GM23248 (cell line): Measurements from ENCODE around the gene HDAC7. TPM values are rescaled to one million over a fixed set of nuclear protein-coding genes. Genes with fewer than 3 reads are reported as not detected.

ENCODE experiments used
- DNase-seq: peaks from one replicate; pipeline ENCODE4 v3.0.0-alpha.2; 2015
- H2AFZ ChIP-seq: fragments of 200-600 bp; sonication (generic); 2 replicates; pipeline ENCODE4 v1.6.1; 2016; ENCODE audit warnings: antibody characterized with exemption
- H3F3A ChIP-seq: fragments of 200-600 bp; sonication (generic); 2 replicates; pipeline ENCODE4 v1.6.1; 2016; ENCODE audit warnings: mild to moderate bottlenecking, antibody characterized with exemption, mixed run types; ENCODE audit not compliant: insufficient read depth
- H3K27ac ChIP-seq: fragments of 200-600 bp; sonication (generic); 2 replicates; pipeline ENCODE4 v1.5.1; 2016; ENCODE audit warnings: mild to moderate bottlenecking
- H3K27me3 ChIP-seq: fragments of 200-600 bp; sonication (generic); replicated peaks from 2 replicates; pipeline ENCODE4 v1.6.1; 2016; ENCODE audit warnings: mild to moderate bottlenecking; ENCODE audit not compliant: insufficient read depth
- H3K36me3 ChIP-seq: fragments of 200-600 bp; sonication (generic); 2 replicates; pipeline ENCODE4 v1.6.1; 2016; ENCODE audit warnings: low read depth, mild to moderate bottlenecking
- H3K4me1 ChIP-seq: fragments of 200-600 bp; sonication (generic); 2 replicates; pipeline ENCODE4 v1.6.1; 2016; ENCODE audit warnings: mild to moderate bottlenecking; ENCODE audit not compliant: insufficient read depth
- H3K4me2 ChIP-seq: fragments of 200-600 bp; sonication (generic); one replicate; pipeline ENCODE4 v1.6.1; 2016; ENCODE audit warnings: mild to moderate bottlenecking; ENCODE audit not compliant: unreplicated experiment
- H3K4me3 ChIP-seq: fragments of 200-600 bp; sonication (generic); 2 replicates; pipeline ENCODE4 v1.5.1; 2016; ENCODE audit warnings: mild to moderate bottlenecking
- H3K79me2 ChIP-seq: fragments of 200-600 bp; sonication (generic); 2 replicates; pipeline ENCODE4 v1.6.1; 2016; ENCODE audit warnings: mild to moderate bottlenecking; ENCODE audit not compliant: insufficient read depth
- H3K9ac ChIP-seq: fragments of 200-600 bp; sonication (generic); 2 replicates; pipeline ENCODE4 v1.6.1; 2016; ENCODE audit warnings: mild to moderate bottlenecking
- H3K9me2 ChIP-seq: fragments of 200-600 bp; sonication (generic); 2 replicates; pipeline ENCODE4 v1.6.1; 2016; ENCODE audit warnings: mixed run types, mild to moderate bottlenecking, moderate library complexity; ENCODE audit not compliant: insufficient read depth
- H3K9me3 ChIP-seq: fragments of 200-600 bp; sonication (generic); one replicate; pipeline ENCODE4 v1.6.1; 2017; ENCODE audit warnings: low read depth
- H4K20me1 ChIP-seq: fragments of 200-600 bp; sonication (generic); 2 replicates; pipeline ENCODE4 v1.6.0; 2016; ENCODE audit not compliant: insufficient read depth
- EZH2 ChIP-seq: fragments of 200-600 bp; sonication (generic); IDR thresholded peaks from 2 replicates; pipeline ENCODE4 v1.6.1; 2018; ENCODE audit warnings: antibody characterized with exemption, mild to moderate bottlenecking; ENCODE audit not compliant: insufficient read depth, poor library complexity, severe bottlenecking
- EZH2phosphoT487 ChIP-seq: fragments of 200-600 bp; sonication (generic); IDR thresholded peaks from 2 replicates; pipeline ENCODE4 v1.6.1; 2018; ENCODE audit warnings: antibody characterized with exemption, moderate library complexity, mild to moderate bottlenecking, low read depth; ENCODE audit not compliant: insufficient read depth
- WGBS, 2 experiments: methylation state at CpG; one replicate each; pipeline ENCODE4 v1.1.6; 2015 to 2017; ENCODE audit warnings: low lambda C conversion rate in 2 of 2, low coverage in 1 of 2; ENCODE audit errors: missing lambda C conversion rate in 2 of 2; 5-methylcytosine and 5-hydroxymethylcytosine counted together
- in situ Hi-C: fragments of 300-500 bp; cut with MboI; formaldehyde crosslinking; loops from 2 replicates; pipeline ENCODE4 v1.15.0; 2020
- polyA plus RNA-seq: library from polyadenylated mRNA; unstranded; fragments of >200 nt; fragmentation: Nextera tagmentation; extraction: Ambion mirVana; gene quantifications from 2 replicates; pipeline ENCODE4 v1.2.1, GENCODE V29; 2016
- total RNA-seq: library from RNA; depleted of rRNA; stranded (reverse); fragments of >200 nt; shearing (Covaris generic); gene quantifications from 2 replicates; pipeline ENCODE4 v1.2.3, GENCODE V29; 2014

HDAC7 gene
- total and polyA plus RNA-seq, 2 experiments from 2014 or later, result 46.2 to 62.9 TPM

DNA sequence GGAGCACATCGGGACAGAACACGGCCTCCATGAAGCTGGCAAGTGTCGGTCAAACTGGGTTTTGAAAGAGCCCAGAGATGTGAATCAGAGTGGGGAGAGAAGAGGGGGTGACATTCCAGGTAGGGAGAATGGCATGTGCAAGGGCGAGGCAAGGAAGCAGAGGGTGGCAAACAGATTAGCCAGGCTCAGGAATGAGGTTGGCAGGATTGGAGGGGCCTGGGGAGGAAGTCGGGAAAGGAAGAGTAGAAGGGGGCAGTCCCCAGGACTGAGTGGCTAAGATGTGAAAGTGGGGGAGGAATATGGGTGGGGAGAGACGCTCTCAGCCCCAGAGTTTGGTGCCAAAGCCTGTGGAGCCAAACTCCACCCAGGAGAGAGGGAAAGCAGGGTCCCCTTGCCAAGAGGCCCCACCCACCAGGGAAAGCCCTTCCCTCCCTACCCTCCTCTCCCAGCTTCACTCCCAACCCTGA lies 5.5 kb upstream of the HDAC7 start:
- Histone ChIP-seq H3K27ac (peak overlapping the region; percentile 29), H4K20me1 (no peaks in the 10 kb centered on the region), H3K9ac (no peak overlapping the region), H3F3A (peaks cover 49% of the 10 kb centered on the region), H2AFZ (peak overlapping the region; percentile 40), H3K4me1 (peaks cover 84% of the 10 kb centered on the region), H3K4me3 (no peak overlapping the region), H3K79me2 (0 out of 2 replicates have a peak, but pooled peaks cover 3% of the 10 kb centered on the region), H3K9me2 (no peaks in the 10 kb centered on the region), H3K27me3 (no peaks in the 10 kb centered on the region), H3K4me2 (no peak overlapping the region), H3K9me3 (no peaks in the 10 kb centered on the region), H3K36me3 (no peaks in the 10 kb centered on the region)
- in situ Hi-C loops, result no loop called here
- no peak for DNase-seq
- no peak for TF ChIP-seq EZH2
- no peak for TF ChIP-seq EZH2phosphoT487
- WGBS, 2 experiments, result 26 to 28% methylated on average over 5 to 6 of the region's 6 CpGs

DNA sequence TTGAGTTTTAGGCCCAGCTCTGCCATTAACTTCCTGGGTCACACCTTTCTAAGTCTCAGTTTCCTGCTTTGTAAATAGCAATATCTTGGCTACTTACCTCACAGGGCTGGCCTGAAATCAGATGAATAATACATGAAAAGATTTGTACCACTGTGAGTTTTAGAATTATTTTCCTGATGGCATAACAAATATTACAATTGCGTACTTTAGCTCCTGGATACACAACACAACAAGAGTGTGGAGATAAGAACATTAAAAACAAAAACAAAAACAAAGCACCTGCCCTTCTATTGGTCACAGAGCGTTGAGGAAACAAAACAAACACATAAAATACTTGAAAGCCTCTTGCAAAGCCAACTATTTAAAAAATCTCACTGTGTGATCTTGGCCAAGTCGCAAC lies 4.9 kb upstream of the HDAC7 start:
- Histone ChIP-seq H3K27ac (peak overlapping the region; percentile 29), H2AFZ (no peak overlapping the region), H4K20me1 (no peaks in the 10 kb centered on the region), H3K9me3 (no peaks in the 10 kb centered on the region), H3K79me2 (0 out of 2 replicates have a peak, but pooled peaks cover 5% of the 10 kb centered on the region), H3K36me3 (no peaks in the 10 kb centered on the region), H3F3A (peaks cover 49% of the 10 kb centered on the region), H3K4me2 (no peak overlapping the region), H3K9me2 (no peaks in the 10 kb centered on the region), H3K27me3 (no peaks in the 10 kb centered on the region), H3K9ac (no peak overlapping the region), H3K4me3 (no peak overlapping the region), H3K4me1 (peaks cover 83% of the 10 kb centered on the region)
- WGBS, 2 experiments, result 67 to 72% methylated on average over 3 of the region's 3 CpGs
- no peak for TF ChIP-seq EZH2phosphoT487
- TF ChIP-seq EZH2, result no peak
- in situ Hi-C loops, result no loop called here
- DNase-seq, result no peak

DNA sequence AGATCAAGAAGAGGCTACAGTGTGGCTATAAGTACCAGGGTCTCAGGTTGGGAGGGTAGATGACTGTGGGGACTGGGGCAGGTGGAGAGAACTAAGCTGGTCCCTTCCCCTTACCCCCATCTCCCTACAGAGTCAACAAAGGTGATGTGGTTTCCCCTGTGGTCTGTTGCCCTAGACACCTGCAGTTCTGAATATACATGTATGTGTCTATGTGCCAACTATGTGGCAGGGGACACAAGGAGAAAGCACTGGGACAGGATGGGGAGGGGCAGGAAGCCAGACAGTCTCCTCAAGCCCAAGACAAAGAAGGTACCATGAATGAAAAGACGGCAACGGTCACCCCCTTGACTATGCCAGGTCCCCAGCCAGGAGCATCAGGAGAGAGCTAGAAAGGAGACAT lies 4.5 kb upstream of the HDAC7 start:
- peak overlapping the region; percentile 29; the same call in 1 of the 2 replicates for H3K27ac ChIP-seq
- H3K9ac ChIP-seq, result no peak overlapping the region
- TF ChIP-seq EZH2phosphoT487 (no peak), EZH2 (no peak)
- peaks cover 78% of the 10 kb centered on the region for H3K4me1 ChIP-seq
- H2AFZ ChIP-seq, result no peak overlapping the region
- no peaks in the 10 kb centered on the region for H3K9me2 ChIP-seq
- no peak for DNase-seq
- H3F3A ChIP-seq, result peaks cover 49% of the 10 kb centered on the region
- H4K20me1 ChIP-seq, result no peaks in the 10 kb centered on the region
- H3K9me3 ChIP-seq, result no peaks in the 10 kb centered on the region
- no peaks in the 10 kb centered on the region for H3K27me3 ChIP-seq
- 46 to 63% methylated on average over 2 of the region's 2 CpGs for WGBS, 2 experiments
- H3K79me2 ChIP-seq, result peaks cover 7% of the 10 kb centered on the region
- no peak overlapping the region for H3K4me2 ChIP-seq
- in situ Hi-C loops, result no loop called here
- H3K4me3 ChIP-seq, result no peak overlapping the region
- H3K36me3 ChIP-seq, result no peaks in the 10 kb centered on the region

DNA sequence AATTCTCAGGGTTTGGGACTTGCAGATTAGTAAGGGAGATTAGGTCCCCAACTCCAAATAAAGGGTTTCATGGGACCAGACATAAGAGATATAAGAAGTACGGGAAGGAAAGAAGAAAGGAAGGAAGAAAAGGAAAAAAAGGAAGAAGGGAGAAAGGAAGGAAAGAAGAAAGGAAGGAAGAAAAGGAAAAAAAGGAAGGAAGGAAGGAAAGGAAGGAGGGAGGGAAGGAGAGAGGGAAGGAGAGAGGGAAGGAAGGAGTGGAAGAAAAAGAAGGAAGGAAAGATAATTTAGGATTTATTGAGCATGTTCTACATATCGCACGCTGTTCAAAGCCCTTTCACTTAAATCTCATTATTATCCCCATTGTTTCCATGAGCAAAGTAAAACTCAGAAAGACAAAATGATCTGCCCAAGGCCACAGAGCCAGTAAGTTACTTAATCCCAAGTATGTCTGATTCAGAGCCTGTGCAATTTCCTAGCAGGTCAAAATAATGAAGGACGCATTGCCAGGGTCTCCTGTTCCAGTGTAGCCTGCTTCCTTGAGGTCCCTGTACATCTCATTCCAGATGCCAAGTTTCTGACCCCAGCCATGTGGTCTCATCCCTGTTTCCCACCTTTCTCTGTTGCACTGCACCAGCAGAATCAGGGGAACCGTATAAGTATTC lies 3.9 kb upstream of the HDAC7 start:
- in situ Hi-C loops, result no loop called here
- no peaks in the 10 kb centered on the region for H3K36me3 ChIP-seq
- peaks cover 49% of the 10 kb centered on the region for H3F3A ChIP-seq
- TF ChIP-seq EZH2 (no peak), EZH2phosphoT487 (no peak)
- H3K27ac ChIP-seq, result peak overlapping the region; percentile 29
- WGBS, 2 experiments, result 76 to 80% methylated on average over 5 of the region's 5 CpGs
- H3K79me2 ChIP-seq, result peaks cover 13% of the 10 kb centered on the region
- no peaks in the 10 kb centered on the region for H4K20me1 ChIP-seq
- H3K9me3 ChIP-seq, result no peaks in the 10 kb centered on the region
- no peak overlapping the region for H3K9ac ChIP-seq
- peak; percentile 65 for DNase-seq
- H2AFZ ChIP-seq, result no peak overlapping the region
- no peak overlapping the region for H3K4me3 ChIP-seq
- H3K4me1 ChIP-seq, result peaks cover 74% of the 10 kb centered on the region
- H3K9me2 ChIP-seq, result no peaks in the 10 kb centered on the region
- no peak overlapping the region for H3K4me2 ChIP-seq
- no peaks in the 10 kb centered on the region for H3K27me3 ChIP-seq
